ENCODE results near the gene WDR93.

Gene WDR93

GRCh38 chr15:89665449-89666181 lies 25.0 kb upstream of the WDR93 start:
- H3K27me3 ChIP-seq (ENCODE audit: insufficient read depth, low read depth): no peaks in the 10 kb centered on the region
- H4K20me1 ChIP-seq (ENCODE audit: insufficient read depth): no peaks in the 10 kb centered on the region
- no peak overlapping the region for H2AFZ ChIP-seq (ENCODE audit: low read depth)
- H3K79me2 ChIP-seq (ENCODE audit: insufficient read depth, low read depth): no peaks in the 10 kb centered on the region
- H3K9ac ChIP-seq: no peak overlapping the region
- no peak overlapping the region for H3K4me2 ChIP-seq
- TF ChIP-seq CTCF (conservative IDR thresholded peaks at IDR 0.05; ENCODE audit: low read depth, low read length): no peak
- H3K27ac ChIP-seq: no peak overlapping the region
- no peaks in the 10 kb centered on the region for H3K36me3 ChIP-seq (ENCODE audit: insufficient read depth)
- H3K4me3 ChIP-seq (IDR thresholded peaks at IDR 0.05; ENCODE audit: insufficient read depth, low read depth, low read length): no peak overlapping the region
- H3K4me1 ChIP-seq (ENCODE audit: low read depth, poor library complexity, severe bottlenecking): no peaks in the 10 kb centered on the region

- no peak overlapping the region for H3K4me2 ChIP-seq
- no peak for TF ChIP-seq CTCF (conservative IDR thresholded peaks at IDR 0.05; ENCODE audit: low read depth, low read length)
- no peaks in the 10 kb centered on the region for H3K79me2 ChIP-seq (ENCODE audit: insufficient read depth, low read depth)
- no peak overlapping the region for H2AFZ ChIP-seq (ENCODE audit: low read depth)
- no peaks in the 10 kb centered on the region for H3K27me3 ChIP-seq (ENCODE audit: insufficient read depth, low read depth)
- no peak overlapping the region for H3K9ac ChIP-seq
- H3K4me1 ChIP-seq (ENCODE audit: low read depth, poor library complexity, severe bottlenecking): no peaks in the 10 kb centered on the region
- no peaks in the 10 kb centered on the region for H3K36me3 ChIP-seq (ENCODE audit: insufficient read depth)
- no peaks in the 10 kb centered on the region for H4K20me1 ChIP-seq (ENCODE audit: insufficient read depth)
- H3K27ac ChIP-seq: no peak overlapping the region
- no peak overlapping the region for H3K4me3 ChIP-seq (IDR thresholded peaks at IDR 0.05; ENCODE audit: insufficient read depth, low read depth, low read length)
Measured at GRCh38 chr15:89666184-89666857, 24.3 kb upstream of the WDR93 start.

GRCh38 chr15:89666858-89667705 lies 23.5 kb upstream of the WDR93 start:
- H3K36me3 ChIP-seq (ENCODE audit: insufficient read depth): no peaks in the 10 kb centered on the region
- H2AFZ ChIP-seq (ENCODE audit: low read depth): no peak overlapping the region
- H3K4me1 ChIP-seq (ENCODE audit: low read depth, poor library complexity, severe bottlenecking): no peaks in the 10 kb centered on the region
- no peaks in the 10 kb centered on the region for H4K20me1 ChIP-seq (ENCODE audit: insufficient read depth)
- TF ChIP-seq CTCF (conservative IDR thresholded peaks at IDR 0.05; ENCODE audit: low read depth, low read length): no peak
- H3K27me3 ChIP-seq (ENCODE audit: insufficient read depth, low read depth): no peaks in the 10 kb centered on the region
- no peak overlapping the region for H3K4me2 ChIP-seq
- no peak overlapping the region for H3K9ac ChIP-seq
- H3K79me2 ChIP-seq (ENCODE audit: insufficient read depth, low read depth): no peaks in the 10 kb centered on the region
- no peak overlapping the region for H3K27ac ChIP-seq
- H3K4me3 ChIP-seq (IDR thresholded peaks at IDR 0.05; ENCODE audit: insufficient read depth, low read depth, low read length): no peak overlapping the region

GRCh38 chr15:89667706-89667960 lies 23.0 kb upstream of the WDR93 start:
- Histone ChIP-seq H3K4me1 (ENCODE audit: low read depth, poor library complexity, severe bottlenecking) (no peaks in the 10 kb centered on the region), H3K79me2 (ENCODE audit: insufficient read depth, low read depth) (no peaks in the 10 kb centered on the region), H3K36me3 (ENCODE audit: insufficient read depth) (no peaks in the 10 kb centered on the region), H3K27me3 (ENCODE audit: insufficient read depth, low read depth) (no peaks in the 10 kb centered on the region), H3K4me3 (IDR thresholded peaks at IDR 0.05; ENCODE audit: insufficient read depth, low read depth, low read length) (no peak overlapping the region), H3K27ac (no peak overlapping the region), H4K20me1 (ENCODE audit: insufficient read depth) (no peaks in the 10 kb centered on the region), H3K4me2 (no peak overlapping the region), H3K9ac (no peak overlapping the region), H2AFZ (ENCODE audit: low read depth) (no peak overlapping the region)
- no peak for TF ChIP-seq CTCF (conservative IDR thresholded peaks at IDR 0.05; ENCODE audit: low read depth, low read length)

All from KMS-11 (cell line).